ENCODE data around the gene ANKRD37.

ANKRD37 gene

GRCh38 chr4:185381288-185382196 is 15.1 kb upstream of the ANKRD37 start:
- no peak for DNase-seq

DNA sequence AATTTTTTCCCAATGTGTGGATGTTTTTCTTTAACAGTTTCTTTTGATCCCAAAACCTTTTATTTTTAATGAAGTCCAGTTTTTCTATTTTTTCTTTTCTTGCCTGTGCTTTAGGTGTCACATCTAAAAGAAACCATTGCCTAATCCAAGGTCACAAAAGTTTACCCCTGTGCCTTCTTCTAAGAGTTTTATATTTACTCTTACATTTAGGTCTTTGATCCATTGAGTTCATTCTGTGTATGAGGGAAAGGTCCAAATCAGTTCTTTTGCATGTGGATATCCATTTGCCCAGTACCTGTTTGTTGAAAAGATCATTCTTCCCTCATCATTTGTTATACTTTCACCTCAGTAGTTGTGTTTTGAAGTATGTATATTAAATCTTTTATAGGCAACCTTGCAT is 13.9 kb upstream of the ANKRD37 start:
- DNase-seq, result no peak

DNA sequence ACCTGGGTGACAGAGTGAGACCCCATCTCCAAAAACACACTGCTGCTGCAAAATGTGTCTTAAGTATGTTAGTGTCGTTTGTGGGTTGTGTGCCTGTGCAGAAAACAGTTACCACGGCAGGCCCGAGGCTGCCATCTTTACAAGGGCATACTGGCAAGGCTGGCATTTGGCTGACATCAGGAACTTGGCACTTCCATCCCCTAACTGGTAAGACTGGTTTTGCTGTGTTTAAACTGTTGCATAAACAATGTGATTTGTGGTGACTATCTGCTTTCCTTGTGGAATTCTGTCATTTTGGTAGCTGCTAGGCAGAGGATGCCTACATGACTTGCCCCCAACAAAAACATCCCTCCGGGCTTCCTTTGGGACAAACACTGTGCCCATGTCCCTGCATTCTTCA is 13.2 kb upstream of the ANKRD37 start:
- no peak for DNase-seq

DNA sequence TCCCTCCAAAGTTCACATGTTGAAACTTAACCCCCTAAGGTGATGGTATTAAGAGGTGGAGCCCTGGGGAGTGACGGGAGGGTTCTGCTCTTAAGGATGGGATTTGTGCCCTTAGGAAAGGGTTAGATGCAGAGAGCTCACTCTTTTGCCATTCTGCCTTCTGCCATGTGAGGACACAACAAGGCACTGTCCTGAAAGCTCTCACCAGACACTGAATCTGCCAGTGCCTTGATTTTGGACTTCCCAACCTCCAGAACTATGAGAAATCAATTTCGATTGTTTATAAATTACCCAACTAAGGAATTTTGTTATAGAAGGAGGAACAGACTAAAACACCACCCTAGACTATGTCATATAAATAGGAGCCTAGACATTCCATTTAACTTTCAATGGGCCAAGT is 12.6 kb upstream of the ANKRD37 start:
- no peak for DNase-seq

GRCh38 chr4:185384930-185385331 is 11.7 kb upstream of the ANKRD37 start:
- DNase-seq, result no peak

DNA sequence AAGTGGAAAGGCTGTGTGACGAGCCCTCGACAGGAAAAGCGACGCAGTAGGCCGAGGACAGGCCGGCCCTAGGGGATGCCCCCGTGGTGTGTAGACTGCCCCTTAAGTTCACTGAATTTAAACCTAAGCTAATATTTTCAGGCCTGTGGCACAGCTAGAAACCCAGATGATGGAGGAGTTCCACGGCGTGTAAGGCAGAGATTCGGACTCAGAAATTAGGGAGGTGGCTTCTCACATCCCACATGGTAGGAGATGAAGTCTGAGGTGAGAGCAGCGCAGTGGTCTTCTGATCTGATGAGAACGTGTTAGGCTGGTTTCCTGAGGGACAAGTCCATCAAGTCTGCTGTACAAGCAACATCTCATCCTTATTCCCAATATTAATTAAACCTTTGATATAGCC is 8.7 kb upstream of the ANKRD37 start:
- DNase-seq, result no peak

- no peak for DNase-seq
These were observed 5.7 kb upstream of the ANKRD37 start for GRCh38 chr4:185390941-185391340.

DNA sequence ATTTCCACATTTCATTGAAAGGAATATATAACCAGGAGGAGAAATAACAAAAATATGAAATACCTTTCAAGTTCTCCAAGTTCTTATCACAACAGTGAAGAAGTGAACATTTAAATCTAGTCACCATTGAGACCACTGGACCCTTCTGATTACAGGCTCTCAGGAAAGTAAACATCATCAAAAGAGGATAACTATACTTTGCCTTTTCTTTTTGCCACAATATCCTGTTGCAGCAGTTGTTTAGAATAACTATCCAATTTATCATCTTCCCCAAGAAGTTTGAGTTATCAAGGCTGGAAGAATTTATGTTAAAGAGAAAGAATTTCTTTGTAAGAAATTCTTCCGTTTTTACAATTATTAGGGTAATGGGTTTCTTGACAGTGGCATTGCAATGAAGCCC is 4.5 kb upstream of the ANKRD37 start:
- no peak for DNase-seq

DNA sequence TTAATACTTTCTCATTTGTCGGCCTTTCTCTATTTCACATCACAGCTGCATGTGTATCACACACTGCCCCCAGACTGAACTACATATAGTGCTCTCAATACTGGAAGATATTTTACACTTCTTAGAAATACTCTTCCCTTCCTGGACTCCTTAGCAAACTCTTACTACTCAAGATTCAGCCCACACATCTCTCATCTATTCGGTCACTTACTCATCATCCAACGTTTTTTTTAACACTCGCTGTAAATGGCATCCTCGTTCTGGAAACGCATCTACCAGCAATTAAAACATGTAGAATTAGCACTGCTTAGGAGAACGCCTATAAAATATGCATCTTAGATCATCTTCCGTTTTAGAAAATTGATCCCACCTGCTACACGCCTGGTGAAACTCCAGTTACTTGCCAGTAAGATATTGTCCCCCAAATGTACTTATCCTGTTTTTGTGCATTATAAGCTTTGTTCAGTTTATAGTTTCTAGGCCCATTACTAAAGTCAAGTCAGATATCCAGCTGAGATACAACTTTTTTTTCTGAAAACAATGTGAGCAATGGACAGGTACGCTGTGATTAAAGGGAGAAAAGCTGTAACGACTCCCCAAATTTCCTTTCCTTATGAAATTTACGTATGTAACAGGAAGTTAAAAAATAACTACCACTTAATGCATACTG is 1.9 kb upstream of the ANKRD37 start:
- peak; percentile 20 for DNase-seq

- peak; percentile 33 for DNase-seq
These were observed 1.2 kb upstream of the ANKRD37 start, which contains the start of gene LRP2BP for GRCh38 chr4:185395238-185395955. LRP2BP (minus strand) TSS chr4:185395924; CDS start chr4:185378186, 17,738 bp downstream.

DNA sequence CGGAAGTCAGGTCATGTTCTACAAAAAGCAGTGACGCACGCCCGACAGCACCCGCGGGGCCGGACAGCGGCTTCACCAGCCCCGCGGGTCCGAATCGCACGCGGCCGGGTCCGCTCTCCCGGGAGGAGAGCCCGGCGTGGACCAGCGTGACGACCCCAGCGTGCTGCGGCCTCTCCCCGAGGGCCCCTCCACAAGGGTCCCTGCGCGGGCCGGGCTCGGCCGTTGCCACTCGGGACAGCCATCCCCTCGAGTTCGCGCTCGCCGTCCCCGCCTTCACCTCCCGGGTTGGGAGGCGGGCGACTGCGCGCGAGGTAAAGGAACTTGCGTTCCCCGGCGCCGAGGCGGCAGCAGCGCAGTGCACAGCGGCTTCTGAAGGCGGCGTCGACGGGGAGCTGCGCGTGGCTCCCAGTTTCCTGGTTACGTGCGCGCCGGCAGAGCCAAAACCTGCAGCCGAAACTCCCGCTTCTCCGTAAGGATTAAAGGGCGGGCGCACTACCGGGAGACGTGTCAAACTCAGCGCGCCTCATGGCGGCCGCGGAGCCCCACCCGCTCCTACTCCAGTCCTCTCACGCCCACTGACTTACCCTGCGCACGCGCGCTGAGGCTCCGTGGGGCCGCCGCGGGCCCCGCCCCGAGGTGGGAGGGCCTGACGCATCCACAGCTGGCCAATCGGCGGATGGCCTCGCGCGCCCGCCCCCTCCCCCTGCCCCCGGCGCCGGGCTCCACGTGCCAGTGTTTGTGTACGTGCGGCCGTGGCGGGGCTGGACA is 501 bp upstream of the ANKRD37 start:
- DNase-seq, result peak; percentile 97

- DNase-seq, result no peak
These were observed 2.0 kb downstream of the ANKRD37 start for GRCh38 chr4:185398618-185399017.

- no peak for DNase-seq
These were observed 2.8 kb downstream of the ANKRD37 start for GRCh38 chr4:185399466-185399865.

DNA sequence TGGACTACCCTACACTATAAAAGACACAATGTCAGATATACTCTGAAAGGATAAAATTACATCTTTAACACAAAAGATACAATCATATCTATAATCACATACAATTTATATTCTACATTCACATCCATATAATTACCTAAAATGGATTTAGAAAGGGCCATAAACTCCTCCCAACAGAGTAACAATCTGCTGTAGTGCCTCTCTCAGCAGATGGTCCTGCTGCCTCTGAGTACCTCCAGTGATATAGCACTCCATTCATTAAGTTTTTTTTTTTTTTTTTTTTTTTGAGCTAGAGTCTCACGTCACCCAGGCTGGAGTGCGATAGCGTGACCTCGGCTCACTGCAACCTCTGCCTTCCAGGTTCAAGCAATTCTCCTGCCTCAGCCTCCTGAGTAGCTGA is 7.4 kb downstream of the ANKRD37 start:
- DNase-seq, result no peak

DNA sequence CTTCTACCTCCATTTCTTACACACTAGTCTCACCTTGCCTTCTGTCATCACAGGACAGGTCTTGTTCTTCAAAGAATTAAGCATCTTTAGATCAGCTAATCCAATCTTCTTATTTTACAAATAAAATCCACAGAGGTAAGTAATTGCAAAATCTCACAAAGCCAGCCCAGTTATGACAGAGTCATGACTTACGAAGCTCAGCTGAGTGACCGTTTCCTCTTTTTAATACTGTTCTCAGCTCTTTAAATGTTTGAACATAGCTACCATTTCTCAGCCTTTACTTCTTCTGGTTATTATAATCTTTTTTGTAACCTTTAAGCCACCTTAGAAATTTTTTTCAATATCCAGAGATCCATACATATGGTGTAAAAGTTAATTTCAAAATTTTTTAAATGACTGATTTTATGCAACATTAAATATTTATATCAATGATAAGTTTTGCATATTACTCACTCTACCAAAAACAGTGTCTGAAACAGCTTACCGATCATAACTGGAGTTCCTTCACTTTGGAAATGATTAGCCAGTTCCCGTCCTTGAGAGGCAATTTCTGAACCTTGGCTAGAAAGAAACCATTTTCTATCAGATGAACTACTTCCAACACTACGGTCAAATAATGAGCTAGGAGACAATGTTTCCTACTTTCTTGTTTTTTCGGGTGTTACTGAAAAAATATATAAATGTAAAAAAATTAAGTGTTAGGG is 8.8 kb downstream of the ANKRD37 start:
- DNase-seq, result no peak

GRCh38 chr4:185408432-185408831 is 11.8 kb downstream of the ANKRD37 start:
- no peak for DNase-seq

GRCh38 chr4:185411849-185412248 is 15.2 kb downstream of the ANKRD37 start:
- DNase-seq, result no peak

GRCh38 chr4:185412412-185412811 is 15.8 kb downstream of the ANKRD37 start:
- DNase-seq, result no peak

GRCh38 chr4:185416955-185417354 is 20.3 kb downstream of the ANKRD37 start:
- no peak for DNase-seq

DNA sequence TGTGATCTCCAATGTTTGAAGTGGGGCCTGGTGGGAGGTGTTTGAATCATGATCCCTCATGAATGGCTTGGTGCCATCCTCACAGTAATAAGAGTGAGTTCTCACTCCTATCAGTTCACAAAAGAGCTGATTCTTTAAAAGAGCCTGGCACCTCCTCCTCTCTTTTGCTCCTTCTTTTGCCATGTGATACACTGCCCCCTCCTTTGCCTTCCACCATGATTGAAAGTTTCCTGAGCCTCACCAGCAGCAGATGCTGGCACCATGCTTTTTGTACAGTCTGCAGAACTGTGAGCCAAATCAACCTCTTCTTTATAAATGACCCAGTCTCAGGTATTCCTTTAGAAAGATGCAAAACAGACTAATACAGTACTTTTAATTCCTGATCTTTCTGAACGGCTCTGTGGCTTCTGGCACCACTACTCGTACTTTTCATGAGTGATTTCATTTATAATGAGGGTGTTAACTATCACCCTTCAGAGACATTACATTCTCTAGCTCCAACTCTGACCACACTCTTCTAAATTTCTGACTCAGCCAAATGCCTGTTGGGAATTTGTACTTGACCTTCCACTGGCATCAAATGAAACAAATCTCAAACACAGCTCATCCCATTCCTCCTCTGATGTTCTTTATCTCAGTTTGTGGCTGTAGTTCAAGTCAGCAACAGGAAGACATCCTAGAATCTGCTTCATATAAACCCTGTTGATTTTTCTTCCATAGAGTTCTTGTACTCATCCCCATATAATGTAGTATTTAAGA is 24.9 kb downstream of the ANKRD37 start:
- no peak for DNase-seq

DNA sequence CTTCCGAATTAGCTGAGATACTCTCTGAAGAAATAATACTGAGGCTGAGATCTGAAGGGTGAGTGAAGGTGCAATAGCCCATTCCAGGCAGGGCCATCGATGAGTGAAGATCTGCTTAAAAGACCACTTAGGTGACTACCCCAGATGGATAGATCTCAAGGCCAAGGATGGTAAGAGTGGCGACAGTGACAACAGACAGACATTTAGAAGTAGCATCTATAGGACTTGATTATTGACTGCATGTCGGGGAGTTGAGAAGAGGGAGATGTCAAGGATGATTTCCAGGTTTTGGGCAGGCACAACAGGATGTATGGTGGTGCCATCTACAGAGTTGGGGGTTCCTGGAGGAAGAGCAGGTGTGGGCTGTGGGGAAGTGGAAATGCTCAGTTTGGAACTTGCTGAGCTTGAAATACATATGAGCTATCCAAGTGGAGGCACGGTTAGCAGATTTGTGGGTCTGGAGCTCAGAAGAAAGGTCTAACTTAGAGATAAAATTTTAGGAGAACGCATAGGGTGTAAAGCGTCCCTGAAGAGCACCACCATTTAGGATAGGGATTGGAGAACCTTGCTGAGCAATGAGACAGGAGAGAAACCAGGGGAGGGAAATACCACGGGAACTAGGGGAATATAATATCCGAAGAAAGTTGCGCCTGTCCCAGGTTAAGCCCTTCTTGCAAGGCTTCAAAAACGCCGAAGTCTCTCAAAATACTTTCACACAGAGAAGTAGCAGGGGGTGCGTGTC is 28.4 kb downstream of the ANKRD37 start:
- DNase-seq, result peak; percentile 22

Data from CD4-positive, alpha-beta T cell treated with Interleukin-12 subunit alpha and Interleukin-12 subunit beta, for 1 hour (primary cell).